Right ventricle myocardium inferior (tissue), 1 donor: ENCODE data around the gene BICC1. TPM values are rescaled to one million over a fixed set of nuclear protein-coding genes. Genes with fewer than 3 reads are reported as not detected.

Experiments
- ATAC-seq: fragments of 200-7000 bp; cut with Tn5 transposase; one replicate; pipeline ENCODE4 v1.9.1; 2020; ENCODE audit warnings: mild to moderate bottlenecking, moderate library complexity
- DNase-seq: peaks from one replicate; pipeline ENCODE4 v3.0.0; 2021; ENCODE audit errors: missing footprints
- intact Hi-C: fragments of 100-400 bp; cut with DNase I; formaldehyde crosslinking; loops from one replicate; pipeline ENCODE4 v1.11.0; 2022
- total RNA-seq: library from RNA; stranded (reverse); fragmentation: NEBNext Ultra II Directional; extraction: Animal tissue kit (Norgen Biotek cat#: 25700); gene quantifications from one replicate; pipeline ENCODE4 v1.2.1, GENCODE V29; 2021
- donor health status: DM: no; HTN: yes; CAD: no; lungs with severe emphysema.

BICC1 gene
- total RNA-seq, 1 donor from 2014 or later, result 8.2 TPM

GRCh38 chr10:58817201-58817846 is 304.7 kb downstream of the BICC1 start:
- ATAC-seq (peak; percentile 64), DNase-seq (no peak)
- intact Hi-C loops, result no loop called here

- ATAC-seq, result no peak
These were observed 306.2 kb downstream of the BICC1 start for GRCh38 chr10:58818900-58819299.

GRCh38 chr10:58820386-58820785 is 307.7 kb downstream of the BICC1 start:
- intact Hi-C loops, result no loop called here
- DNase-seq (no peak), ATAC-seq (no peak)

More at GRCh38 chr10:58818900-58819299, 306.2 kb downstream of the BICC1 start:
- intact Hi-C loops, result no loop called here
- no peak for DNase-seq

GRCh38 chr10:58820861-58821751 is 308.4 kb downstream of the BICC1 start:
- ATAC-seq (peak; percentile 26), DNase-seq (no peak)
- intact Hi-C loops, result no loop called here

GRCh38 chr10:58821752-58822056 is 309.0 kb downstream of the BICC1 start:
- ATAC-seq (no peak), DNase-seq (no peak)
- intact Hi-C loops, result no loop called here

GRCh38 chr10:58823983-58824382 is 311.3 kb downstream of the BICC1 start:
- intact Hi-C loops, result no loop called here
- DNase-seq, result no peak
- ATAC-seq, result no peak

GRCh38 chr10:58824396-58824795 is 311.7 kb downstream of the BICC1 start:
- intact Hi-C loops, result no loop called here
- ATAC-seq (no peak), DNase-seq (no peak)

- DNase-seq, result no peak
- intact Hi-C loops, result no loop called here
- no peak for ATAC-seq
These were observed 314.0 kb downstream of the BICC1 start for GRCh38 chr10:58826694-58827093.

- DNase-seq, result no peak
- ATAC-seq, result no peak
- intact Hi-C loops, result no loop called here
These were observed 314.7 kb downstream of the BICC1 start for GRCh38 chr10:58827381-58827780.

- DNase-seq, result no peak
- ATAC-seq, result no peak
These were observed 317.2 kb downstream of the BICC1 start for GRCh38 chr10:58829839-58830238.

GRCh38 chr10:58830697-58831096 is 318.0 kb downstream of the BICC1 start:
- DNase-seq (no peak), ATAC-seq (no peak)
- intact Hi-C loops, result no loop called here

More at GRCh38 chr10:58829839-58830238, 317.2 kb downstream of the BICC1 start:
- intact Hi-C loops, result no loop called here

- intact Hi-C loops, result no loop called here
These were observed 321.3 kb downstream of the BICC1 start for GRCh38 chr10:58833771-58834561.

GRCh38 chr10:58836176-58836700 is 323.6 kb downstream of the BICC1 start:
- ATAC-seq, result no peak
- intact Hi-C loops, result no loop called here

More at GRCh38 chr10:58833771-58834561, 321.3 kb downstream of the BICC1 start:
- DNase-seq (no peak), ATAC-seq (peak; percentile 51)

GRCh38 chr10:58836991-58837575 is 324.4 kb downstream of the BICC1 start:
- intact Hi-C loops, result no loop called here
- ATAC-seq (no peak), DNase-seq (no peak)

More at GRCh38 chr10:58836176-58836700, 323.6 kb downstream of the BICC1 start:
- DNase-seq, result no peak

- intact Hi-C loops, result no loop called here
- DNase-seq, result no peak
- ATAC-seq, result no peak
These were observed 325.2 kb downstream of the BICC1 start for GRCh38 chr10:58837826-58838225.

GRCh38 chr10:58838561-58839208 is 326.0 kb downstream of the BICC1 start:
- no peak for DNase-seq
- intact Hi-C loops, result no loop called here
- ATAC-seq, result no peak

- ATAC-seq (no peak), DNase-seq (no peak)
- intact Hi-C loops, result no loop called here
These were observed 327.1 kb downstream of the BICC1 start for GRCh38 chr10:58839771-58840170.

GRCh38 chr10:58840840-58841435 is 328.3 kb downstream of the BICC1 start:
- DNase-seq (no peak), ATAC-seq (no peak)
- intact Hi-C loops, result no loop called here
